GM12878 (cell line): ENCODE results near the gene NR2F1. TPM values are rescaled to one million over a fixed set of nuclear protein-coding genes. Genes with fewer than 3 reads are reported as not detected.
"Not testable (repeated sequence)": the region's sequence is repeated elsewhere in the genome, so short reads cannot be mapped to it uniquely, and the experiment has no call there.

Experiments used
- ATAC-seq: fragments of 200-7000 bp; cut with Tn5 transposase; 3 replicates; pipeline ENCODE4 v1.9.1; 2020; ENCODE audit warnings: mild to moderate bottlenecking, moderate library complexity
- BruUV-seq: library from RNA; stranded (reverse); fragments of 400-500 nt; replicated peaks from 2 replicates; lab custom pipeline; 2021; lab: Mats Ljungman, UMichigan
- CTCF ChIA-PET: fragments of 300-600 bp; sonication (Branson Sonifier 250); formaldehyde crosslinking; extraction: SDS; loops from one replicate; lab custom pipeline; 2021; ENCODE audit warnings: inconsistent platforms; lab: Yijun Ruan, JAX
- POLR2A ChIA-PET: fragments of 350-600 bp; formaldehyde crosslinking; extraction: SDS; loops from one replicate; lab custom pipeline; 2021; ENCODE audit warnings: inconsistent platforms; lab: Charles Lee
- RAD21 ChIA-PET: fragments of 300-600 bp; sonication (Branson Sonifier 250); formaldehyde crosslinking; loops from one replicate; lab custom pipeline; 2023; ENCODE audit warnings: antibody characterized with exemption; ENCODE audit not compliant: unreplicated experiment; lab: Charles Lee
- SMC1A ChIA-PET: fragments of 300-600 bp; sonication (Branson Sonifier 250); formaldehyde crosslinking; loops from one replicate; lab custom pipeline; 2023; ENCODE audit not compliant: unreplicated experiment, uncharacterized antibody; lab: Charles Lee
- DNase-seq: peaks from one replicate; pipeline ENCODE4 v3.0.0-alpha.2; 2011; ENCODE audit warnings: low read depth, low spot score
- FAIRE-seq: peaks from 3 replicates; lab custom pipeline; 2011; peaks lifted over from hg19 to GRCh38; lab: Jason Lieb, UNC
- H2AFZ ChIP-seq: 2 replicates; pipeline ENCODE4 v1.6.0; 2011; ENCODE audit warnings: low read depth, low read length, control low read depth; ENCODE audit not compliant: control insufficient read depth
- H3K27ac ChIP-seq: 2 replicates; pipeline ENCODE4 v1.5.1; 2011; ENCODE audit warnings: control low read depth; ENCODE audit not compliant: control insufficient read depth, insufficient read depth
- H3K27me3 ChIP-seq, 2 experiments: replicated peaks in 1 of 2; 2 replicates each; pipeline versions ENCODE4 v1.6.0 to v1.6.1; 2011; ENCODE audit warnings: low read length in 1 of 2; ENCODE audit not compliant: control insufficient read depth in 2 of 2, insufficient read depth in 2 of 2
- H3K36me3 ChIP-seq, 2 experiments: 2 replicates each; pipeline ENCODE4 v1.5.1; 2011; ENCODE audit warnings: low read length in 1 of 2; ENCODE audit not compliant: control insufficient read depth in 2 of 2, insufficient read depth in 2 of 2
- H3K4me1 ChIP-seq: 2 replicates; pipeline ENCODE4 v1.6.1; 2011; ENCODE audit warnings: mild to moderate bottlenecking, low read length, moderate library complexity, mixed read lengths; ENCODE audit not compliant: control insufficient read depth, insufficient read depth
- H3K4me2 ChIP-seq: 2 replicates; pipeline ENCODE4 v1.6.0; 2011; ENCODE audit warnings: control low read depth; ENCODE audit not compliant: control insufficient read depth, insufficient read depth
- H3K4me3 ChIP-seq: fragments of 200-600 bp; sonication (generic); 2 replicates; pipeline ENCODE4 v1.5.1; 2016
- H3K79me2 ChIP-seq: 2 replicates; pipeline ENCODE4 v1.6.0; 2011; ENCODE audit warnings: low read length; ENCODE audit not compliant: control insufficient read depth, insufficient read depth
- H3K9ac ChIP-seq: 2 replicates; pipeline ENCODE4 v1.8.0; 2011; ENCODE audit warnings: low read length, control low read depth, mixed read lengths; ENCODE audit not compliant: control insufficient read depth, insufficient read depth
- H3K9me3 ChIP-seq: replicated peaks from 3 replicates; pipeline ENCODE4 v1.5.1; 2011; ENCODE audit warnings: mild to moderate bottlenecking, low read length; ENCODE audit not compliant: control insufficient read depth, insufficient read depth
- H4K20me1 ChIP-seq: 2 replicates; pipeline ENCODE4 v1.6.0; 2011; ENCODE audit not compliant: control insufficient read depth, insufficient read depth
- BMI1 ChIP-seq: fragments of 450-650 bp; IDR thresholded peaks from 2 replicates; pipeline ENCODE4 v1.6.1; 2016; ENCODE audit warnings: mild to moderate bottlenecking, moderate library complexity, borderline replicate concordance
- E2F4 ChIP-seq: IDR thresholded peaks from 2 replicates; pipeline ENCODE4 v1.6.1; 2012; ENCODE audit warnings: low read depth, low read length, improper control_type of control experiment
- FOXK2 ChIP-seq: fragments of 450-650 bp; IDR thresholded peaks from 2 replicates; pipeline ENCODE4 v1.6.1; 2017; ENCODE audit warnings: mild to moderate bottlenecking, moderate library complexity
- MXI1 ChIP-seq: fragments of 150-350 bp; IDR thresholded peaks from 2 replicates; pipeline ENCODE4 v1.6.1; 2011; ENCODE audit warnings: low read depth, mild to moderate bottlenecking, inconsistent platforms, low read length, improper control_type of control experiment
- MYB ChIP-seq: fragments of 150-350 bp; IDR thresholded peaks from 2 replicates; pipeline ENCODE4 v1.6.1; 2014; ENCODE audit warnings: mild to moderate bottlenecking, low read depth, low read length, borderline replicate concordance
- POLR2AphosphoS2 ChIP-seq: IDR thresholded peaks from 2 replicates; pipeline ENCODE4 v1.6.1; 2011; ENCODE audit warnings: low read depth, mild to moderate bottlenecking, low read length, improper control_type of control experiment, moderate library complexity
- RFX5 ChIP-seq: IDR thresholded peaks from 2 replicates; pipeline ENCODE4 v1.6.1; 2011; ENCODE audit warnings: low read depth, low read length, improper control_type of control experiment
- SMAD1 ChIP-seq: fragments of 450-650 bp; IDR thresholded peaks from 2 replicates; pipeline ENCODE4 v1.6.1; 2018; ENCODE audit warnings: mild to moderate bottlenecking, low read depth; ENCODE audit not compliant: partially characterized antibody
- ZBED1 ChIP-seq: IDR thresholded peaks from 2 replicates; pipeline ENCODE4 v1.6.1; 2016; ENCODE audit warnings: borderline replicate concordance
- WGBS: methylation state at CpG from one replicate; pipeline ENCODE4 v1.1.6; 2016; ENCODE audit warnings: low lambda C conversion rate; ENCODE audit not compliant: insufficient replicate concordance, insufficient coverage; ENCODE audit errors: missing lambda C conversion rate; 5-methylcytosine and 5-hydroxymethylcytosine counted together
- in situ Hi-C: fragments of 300-500 bp; cut with MboI; formaldehyde crosslinking; loops from 9 replicates; pipeline ENCODE4 v1.14.3; 2018; ENCODE audit warnings: mixed read lengths
- intact Hi-C: fragments of 100-400 bp; cut with micrococcal nuclease; formaldehyde crosslinking; loops from one replicate; pipeline ENCODE4 v1.14.2; 2022; ENCODE audit not compliant: unreplicated experiment
- polyA plus RNA-seq, 11 experiments: library from polyadenylated mRNA; depleted of rRNA in 4 of 11; unstranded in 6 of 11; stranded (reverse) in 5 of 11; fragments of >200 nt; fragmentation: Nextera tagmentation in 4 of 11; fragmentation: Illumina TruSeq in 1 of 11; extraction: Ambion mirVana in 4 of 11; extraction: Trizol in 1 of 11; gene quantifications; 1 replicate in 1 of 11; 2 replicates in 10 of 11; pipeline versions ENCODE4 v1.2.1 to v1.2.3, GENCODE V29; 2011 to 2016; ENCODE audit warnings: inconsistent platforms in 2 of 11, missing spikeins in 2 of 11, low read depth in 1 of 11
- total RNA-seq, 4 experiments: library from RNA; depleted of rRNA in 3 of 4; stranded (reverse); fragments of >200 nt in 3 of 4; fragmentation: Illumina TruSeq in 1 of 4; extraction: Trizol in 1 of 4; gene quantifications; 2 replicates each; pipeline versions ENCODE4 v1.2.1 to v1.2.3, GENCODE V29; 2013 to 2021

Gene NR2F1
- total and polyA plus RNA-seq, 10 of the 15 experiments (the other 5 are each of a cell fraction or from before 2014, with no cell fraction given): 0.04 to 0.79 (median 0.36) TPM; not detected in 7

- H3K4me2 ChIP-seq: no peak overlapping the region
- FAIRE-seq (no peak), DNase-seq (no peak), ATAC-seq (no peak)
- no peak overlapping the region for H3K4me3 ChIP-seq
- no peaks in the 10 kb centered on the region for H3K36me3 ChIP-seq
- intact Hi-C loops: no loop called here
- TF ChIP-seq E2F4 (no peak), SMAD1 (no peak), FOXK2 (no peak), POLR2AphosphoS2 (no peak), BMI1 (no peak), ZBED1 (no peak), RFX5 (no peak), MYB (no peak), MXI1 (no peak)
- H3K9ac ChIP-seq: no peak overlapping the region
- BruUV-seq: no TSS peak
- ChIA-PET CTCF (no interaction called here), RAD21 (no interaction called here), SMC1A (no interaction called here), POLR2A (no interaction called here)
- H3K27ac ChIP-seq: no peak overlapping the region
- no peak overlapping the region for H2AFZ ChIP-seq
- H3K27me3 ChIP-seq: no peaks in the 10 kb centered on the region
- no peaks in the 10 kb centered on the region for H3K9me3 ChIP-seq
- no peaks in the 10 kb centered on the region for H3K4me1 ChIP-seq
- no peaks in the 10 kb centered on the region for H4K20me1 ChIP-seq
- in situ Hi-C loops: no loop called here
- 22% methylated on average over 4 of the region's 4 CpGs for WGBS
- H3K79me2 ChIP-seq: no peaks in the 10 kb centered on the region
These were observed 37.1 kb upstream of the NR2F1 start for GRCh38 chr5:93545872-93546271.

- H3K4me3 ChIP-seq, H3K27me3 ChIP-seq, SMC1A ChIA-PET, H4K20me1 ChIP-seq, H3K9me3 ChIP-seq, BruUV-seq, in situ Hi-C loops, H3K27ac ChIP-seq, DNase-seq, H2AFZ ChIP-seq, POLR2A ChIA-PET, H3K36me3 ChIP-seq, FAIRE-seq, RAD21 ChIA-PET, CTCF ChIA-PET, ATAC-seq, H3K4me2 ChIP-seq, H3K4me1 ChIP-seq, H3K9ac ChIP-seq, intact Hi-C loops, H3K79me2 ChIP-seq: not testable (repeated sequence)
- WGBS: 35% methylated on average over 3 of the region's 3 CpGs
These were observed 33.4 kb upstream of the NR2F1 start for GRCh38 chr5:93549594-93549993.
